Measurements from ENCODE around the gene PLEKHA1.

Gene PLEKHA1

GRCh38 chr10:122327237-122328206, 47.0 kb upstream of the PLEKHA1 start:
- H3K4me3 ChIP-seq (replicated peaks; ENCODE audit: insufficient read depth, low read length), result no peak overlapping the region
- no peaks in the 10 kb centered on the region for H3K27me3 ChIP-seq (ENCODE audit: insufficient read depth, poor library complexity, severe bottlenecking)
- TF ChIP-seq POLR2AphosphoS5 (IDR thresholded peaks at IDR 0.05; ENCODE audit: low read depth) (no peak), CTCF (IDR thresholded peaks at IDR 0.05; ENCODE audit: insufficient read depth, low read length) (no peak), SPI1 (IDR thresholded peaks at IDR 0.05; ENCODE audit: borderline replicate concordance, low read depth) (no peak), REST (IDR thresholded peaks at IDR 0.05; ENCODE audit: insufficient replicate concordance, low read depth) (no peak)
- DNase-seq (ENCODE audit: low read depth in 1 of 2, low spot score in 1 of 2), result no peak
- no peak overlapping the region for H3K27ac ChIP-seq (replicated peaks)

GRCh38 chr10:122328676-122329075, 45.8 kb upstream of the PLEKHA1 start:
- no peak for TF ChIP-seq GABPA (IDR thresholded peaks at IDR 0.05; ENCODE audit: low read depth)
- Histone ChIP-seq H3K27ac (replicated peaks) (no peak overlapping the region), H3K27me3 (ENCODE audit: insufficient read depth, poor library complexity, severe bottlenecking) (no peaks in the 10 kb centered on the region), H3K4me3 (replicated peaks; ENCODE audit: insufficient read depth, low read length) (no peak overlapping the region)
- DNase-seq (ENCODE audit: low read depth in 1 of 2, low spot score in 1 of 2), result no peak

- TF ChIP-seq GABPA (IDR thresholded peaks at IDR 0.05; ENCODE audit: low read depth) (no peak), REST (IDR thresholded peaks at IDR 0.05; ENCODE audit: insufficient replicate concordance, low read depth) (no peak), POLR2AphosphoS5 (IDR thresholded peaks at IDR 0.05; ENCODE audit: low read depth) (no peak), SPI1 (IDR thresholded peaks at IDR 0.05; ENCODE audit: borderline replicate concordance, low read depth) (no peak), CTCF (IDR thresholded peaks at IDR 0.05; ENCODE audit: insufficient read depth, low read length) (no peak)
- H3K27me3 ChIP-seq (ENCODE audit: insufficient read depth, poor library complexity, severe bottlenecking), result no peaks in the 10 kb centered on the region
- no peak for DNase-seq (ENCODE audit: low read depth in 1 of 2, low spot score in 1 of 2)
- H3K27ac ChIP-seq (replicated peaks), result no peak overlapping the region
- no peak overlapping the region for H3K4me3 ChIP-seq (replicated peaks; ENCODE audit: insufficient read depth, low read length)
Observed at GRCh38 chr10:122329416-122329815, 45.1 kb upstream of the PLEKHA1 start.

GRCh38 chr10:122331100-122331499, 43.4 kb upstream of the PLEKHA1 start:
- Histone ChIP-seq H3K4me3 (replicated peaks; ENCODE audit: insufficient read depth, low read length) (no peak overlapping the region), H3K27ac (replicated peaks) (no peak overlapping the region), H3K27me3 (ENCODE audit: insufficient read depth, poor library complexity, severe bottlenecking) (no peaks in the 10 kb centered on the region)
- TF ChIP-seq POLR2AphosphoS5 (IDR thresholded peaks at IDR 0.05; ENCODE audit: low read depth) (no peak), REST (IDR thresholded peaks at IDR 0.05; ENCODE audit: insufficient replicate concordance, low read depth) (no peak), SPI1 (IDR thresholded peaks at IDR 0.05; ENCODE audit: borderline replicate concordance, low read depth) (no peak), CTCF (IDR thresholded peaks at IDR 0.05; ENCODE audit: insufficient read depth, low read length) (no peak), GABPA (IDR thresholded peaks at IDR 0.05; ENCODE audit: low read depth) (no peak)
- DNase-seq (ENCODE audit: low read depth in 1 of 2, low spot score in 1 of 2), result no peak

All from HL-60 (cell line).